GM19351 (cell line): Measurements from ENCODE around the gene GLIPR1L1.

Source experiments
- ATAC-seq: cut with Tn5 transposase; IDR thresholded peaks from one replicate; pipeline ENCODE4 v1.9.1; 2021; ENCODE audit warnings: mild to moderate bottlenecking, moderate library complexity; ENCODE audit not compliant: unreplicated experiment

The GLIPR1L1 gene

DNA sequence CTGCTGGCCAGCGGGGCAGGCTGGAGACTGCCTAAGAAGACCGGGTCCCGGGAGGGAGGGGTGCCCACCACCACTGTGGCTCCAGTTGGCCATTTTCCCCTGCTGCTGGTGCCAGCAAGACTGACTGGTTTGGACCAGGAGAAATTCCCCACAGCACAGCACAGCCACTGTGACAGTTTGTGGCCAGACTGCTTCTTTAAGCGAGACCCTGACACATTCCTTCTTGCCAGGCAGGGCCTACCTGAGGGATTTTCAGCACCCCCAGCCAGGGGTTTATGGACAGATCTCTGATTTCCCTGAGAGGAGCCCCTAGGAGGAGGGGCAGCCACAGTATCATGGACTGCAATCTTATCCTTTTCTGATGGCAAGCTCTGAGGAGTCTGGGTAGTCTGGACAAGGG, 15.5 kb downstream of the GLIPR1L1 start:
- no peak for ATAC-seq

DNA sequence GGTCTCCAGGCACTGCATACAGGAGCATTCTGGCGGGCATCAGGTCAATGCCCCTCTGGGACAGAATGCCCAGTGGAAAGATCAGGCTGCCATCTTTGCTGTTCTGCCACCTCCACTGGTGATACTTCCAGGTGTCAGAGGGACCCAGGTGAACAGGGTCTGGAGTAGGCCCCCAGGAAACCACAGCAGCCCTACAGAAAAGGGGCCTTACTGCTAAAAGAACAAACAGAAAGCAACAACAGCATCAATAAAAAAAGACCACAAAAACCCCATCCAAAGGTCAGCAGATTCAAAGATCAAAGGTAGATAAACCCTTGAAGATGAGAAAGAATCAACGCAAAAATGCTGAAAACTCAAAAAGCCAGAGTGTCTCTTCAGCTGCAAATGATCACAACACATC, 15.9 kb downstream of the GLIPR1L1 start:
- no peak for ATAC-seq

DNA sequence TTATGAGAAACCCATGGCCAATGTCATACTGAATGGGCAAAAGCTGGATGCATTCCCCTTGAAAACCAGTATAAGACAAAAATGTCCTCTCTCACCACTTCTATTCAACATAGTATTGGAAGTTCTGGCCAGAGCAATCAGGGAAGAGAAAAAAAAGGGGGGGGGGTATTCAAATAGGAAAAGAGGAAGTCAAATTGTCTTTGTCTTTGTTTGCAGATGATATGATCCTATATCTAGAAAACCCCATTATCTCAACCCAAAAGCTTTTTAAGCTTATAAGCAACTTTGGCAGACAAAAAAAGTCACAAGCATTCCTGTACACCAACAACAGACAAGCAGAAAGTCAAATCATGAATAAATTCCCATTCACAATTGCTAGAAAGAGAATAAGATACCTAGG, 19.5 kb downstream of the GLIPR1L1 start:
- ATAC-seq, result no peak

DNA sequence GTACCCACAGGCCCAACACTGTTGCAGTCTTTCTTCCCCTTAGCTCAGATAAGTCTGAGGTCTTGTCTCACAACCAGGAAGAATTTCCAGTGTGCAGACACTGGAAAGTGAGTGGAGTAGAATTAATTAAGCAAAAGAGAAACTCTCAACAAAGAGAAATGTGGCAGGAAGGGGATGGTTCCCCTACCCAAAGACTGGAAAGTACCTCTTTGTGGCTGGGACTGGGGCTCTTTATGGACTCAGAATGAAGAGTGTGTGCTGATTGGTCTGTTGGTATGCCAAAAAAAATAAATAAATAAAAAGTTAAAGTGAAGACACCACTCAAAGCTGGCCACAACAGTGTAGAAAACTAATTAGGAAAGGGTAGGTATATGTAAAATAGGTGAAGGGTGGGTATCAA, 26.4 kb downstream of the GLIPR1L1 start:
- ATAC-seq, result no peak

DNA sequence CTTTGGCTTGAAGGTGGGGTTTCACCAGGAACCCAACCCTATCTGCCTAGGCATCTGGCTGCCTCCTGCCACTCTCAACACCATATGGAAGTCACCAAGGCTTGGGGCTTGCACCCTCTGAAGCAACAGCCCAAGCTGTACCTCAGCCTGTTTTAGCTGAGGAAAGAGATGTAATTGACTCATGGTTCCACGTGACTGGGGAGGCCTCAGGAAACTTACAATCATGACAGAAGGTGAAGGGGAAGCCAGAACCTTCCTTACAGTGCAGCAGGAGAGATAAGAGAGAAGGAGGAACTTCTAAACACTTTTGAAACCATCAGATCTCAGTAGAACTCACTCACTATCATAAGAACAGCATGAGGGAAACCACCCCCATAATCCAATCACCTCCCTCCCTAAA, 26.9 kb downstream of the GLIPR1L1 start:
- ATAC-seq, result no peak

DNA sequence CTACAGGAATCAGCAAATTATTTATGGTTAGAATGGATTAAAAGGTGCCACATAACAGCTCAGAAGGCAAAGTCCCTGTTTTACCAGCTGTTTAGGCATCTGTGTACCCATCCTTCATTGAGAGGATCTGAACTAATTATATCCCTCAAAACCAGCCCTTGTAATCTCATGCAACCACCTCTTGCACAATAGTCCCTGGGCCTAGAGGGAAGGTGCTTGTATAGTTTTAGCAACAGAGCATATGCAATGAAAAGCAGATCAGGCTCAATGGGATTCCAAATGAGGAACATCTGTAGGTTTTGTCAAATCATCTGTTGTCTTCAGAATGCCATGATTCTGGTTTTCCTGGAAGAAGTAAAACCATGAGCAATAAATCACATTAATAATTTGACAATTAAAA, 30.4 kb downstream of the GLIPR1L1 start:
- no peak for ATAC-seq

DNA sequence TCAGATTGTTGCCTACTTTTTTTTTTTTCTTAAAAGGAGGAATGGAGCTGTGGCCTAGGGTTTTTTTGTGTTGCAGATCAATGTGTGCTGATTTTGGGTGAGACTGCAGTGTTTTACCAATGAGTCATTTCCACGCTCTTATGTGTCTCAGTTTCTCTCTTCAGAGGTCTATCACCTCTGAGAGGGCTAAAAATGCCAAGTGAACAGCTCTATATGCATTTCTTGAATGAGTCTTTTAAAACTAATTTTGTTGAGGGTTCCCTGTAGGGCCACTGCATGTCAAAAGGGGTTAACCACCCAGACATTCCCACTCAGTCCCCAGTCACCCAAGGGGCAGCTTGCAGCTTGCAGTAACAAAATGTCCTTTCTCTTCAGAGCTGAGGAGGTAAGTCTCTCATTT, 32.2 kb downstream of the GLIPR1L1 start:
- peak; percentile 70 for ATAC-seq

DNA sequence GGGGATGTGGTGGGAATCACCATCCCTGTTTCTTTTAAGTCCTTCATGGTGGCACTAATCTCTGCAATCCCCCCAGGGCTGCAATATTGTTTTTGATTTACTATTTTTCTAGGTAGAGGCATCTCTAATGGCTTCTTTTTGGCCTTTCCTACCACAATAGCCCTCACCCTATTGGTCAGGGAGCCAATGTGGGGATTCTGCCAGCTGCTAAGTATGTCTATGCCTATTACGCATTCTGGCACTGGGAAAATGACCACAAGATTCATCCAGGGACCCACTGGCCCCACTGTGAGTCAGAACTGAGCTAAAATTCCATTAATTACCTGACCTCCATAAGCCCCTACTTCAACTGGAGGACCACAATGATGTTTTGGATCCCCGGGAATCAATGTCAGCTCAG, 40.5 kb downstream of the GLIPR1L1 start:
- no peak for ATAC-seq

DNA sequence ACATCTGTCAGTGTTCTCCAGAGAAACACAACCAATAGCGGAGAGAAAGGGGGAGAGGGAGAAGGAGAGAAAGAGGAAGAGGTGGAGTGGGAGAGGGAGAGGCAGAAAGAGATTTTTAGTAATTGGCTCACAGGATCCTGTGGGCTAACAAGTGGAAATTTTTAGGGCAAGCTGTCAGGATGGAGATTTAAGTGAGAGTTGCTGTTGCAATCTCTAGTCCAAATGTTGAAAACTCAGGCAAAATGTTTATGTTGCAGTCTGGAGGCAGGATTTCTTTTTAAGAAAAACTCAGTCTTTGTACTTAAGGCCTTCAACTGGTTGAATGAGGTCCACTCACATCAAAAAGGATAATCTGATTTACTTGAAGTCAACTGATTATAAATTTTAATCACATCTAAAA, 43.9 kb downstream of the GLIPR1L1 start:
- no peak for ATAC-seq

DNA sequence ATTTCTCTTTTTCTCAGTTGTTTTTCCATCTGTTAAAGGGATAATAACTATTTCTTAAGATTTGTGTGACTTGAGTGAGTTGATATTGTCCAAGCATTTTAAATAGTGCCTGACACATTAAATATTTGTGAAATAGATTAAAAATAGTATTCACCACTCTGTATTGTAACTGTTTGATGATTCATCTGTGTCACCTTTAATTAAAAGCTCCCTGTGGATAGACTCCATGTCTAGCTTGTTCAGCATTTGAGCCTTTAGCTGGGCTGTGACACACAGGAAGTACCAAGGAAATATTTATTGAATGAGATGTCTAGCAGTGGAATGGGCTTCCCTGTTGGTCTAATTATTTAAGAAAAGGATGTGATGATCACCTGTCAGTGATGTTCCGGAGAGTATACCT, 54.6 kb downstream of the GLIPR1L1 start:
- no peak for ATAC-seq

DNA sequence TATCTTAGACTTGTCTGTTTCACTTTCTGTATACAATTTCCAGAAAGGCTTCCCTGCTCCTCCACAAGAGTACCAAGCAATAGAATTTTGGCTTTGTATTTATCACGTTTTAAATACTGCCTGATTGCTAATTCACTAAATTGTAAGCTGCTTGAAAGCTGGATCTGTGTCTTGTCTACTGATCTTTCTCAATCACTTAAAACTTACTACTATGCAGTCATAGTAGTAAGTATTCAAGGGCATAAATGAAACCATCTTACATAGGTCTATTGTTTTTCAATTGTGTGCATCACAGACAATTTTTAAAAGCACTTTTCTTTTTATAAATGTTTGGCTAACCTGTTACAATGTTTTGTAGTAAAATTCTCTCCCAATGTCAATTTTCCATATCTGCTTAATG, 55.2 kb downstream of the GLIPR1L1 start:
- no peak for ATAC-seq

DNA sequence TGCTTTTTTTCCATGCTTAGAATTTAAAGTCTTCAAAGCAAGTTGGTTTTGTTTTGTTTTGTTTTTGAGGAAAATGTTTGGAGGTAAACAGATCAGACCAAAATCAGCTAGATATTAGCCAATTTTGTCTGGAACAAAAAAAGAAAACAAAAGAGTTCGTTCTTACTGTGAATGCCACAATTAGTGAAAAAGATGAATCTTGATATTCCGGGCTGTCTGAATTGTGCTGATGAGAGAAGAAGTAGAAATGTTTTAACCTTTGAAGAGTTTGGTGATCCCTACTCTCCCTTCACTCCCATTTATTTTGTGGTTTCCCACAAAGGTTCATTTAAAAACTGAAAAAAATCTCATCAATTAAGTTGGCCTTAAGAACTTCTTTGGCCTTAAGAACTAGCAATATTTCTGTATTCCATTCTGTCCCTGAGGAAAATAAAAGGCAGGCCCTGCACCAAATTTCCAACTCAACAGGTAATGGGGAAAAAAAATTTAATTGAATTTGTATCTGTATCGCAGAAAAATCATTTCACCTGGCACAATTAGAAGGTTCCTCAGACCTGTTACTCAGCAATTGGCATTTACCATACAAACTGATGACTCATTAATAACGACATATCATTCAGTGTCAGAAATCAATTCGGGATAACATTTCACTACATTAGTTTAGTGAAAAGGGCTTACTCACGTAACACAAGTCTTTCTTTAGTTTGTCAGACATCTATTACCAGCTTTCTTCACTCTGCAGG, 55.9 kb downstream of the GLIPR1L1 start:
- peak; percentile 7 for ATAC-seq

DNA sequence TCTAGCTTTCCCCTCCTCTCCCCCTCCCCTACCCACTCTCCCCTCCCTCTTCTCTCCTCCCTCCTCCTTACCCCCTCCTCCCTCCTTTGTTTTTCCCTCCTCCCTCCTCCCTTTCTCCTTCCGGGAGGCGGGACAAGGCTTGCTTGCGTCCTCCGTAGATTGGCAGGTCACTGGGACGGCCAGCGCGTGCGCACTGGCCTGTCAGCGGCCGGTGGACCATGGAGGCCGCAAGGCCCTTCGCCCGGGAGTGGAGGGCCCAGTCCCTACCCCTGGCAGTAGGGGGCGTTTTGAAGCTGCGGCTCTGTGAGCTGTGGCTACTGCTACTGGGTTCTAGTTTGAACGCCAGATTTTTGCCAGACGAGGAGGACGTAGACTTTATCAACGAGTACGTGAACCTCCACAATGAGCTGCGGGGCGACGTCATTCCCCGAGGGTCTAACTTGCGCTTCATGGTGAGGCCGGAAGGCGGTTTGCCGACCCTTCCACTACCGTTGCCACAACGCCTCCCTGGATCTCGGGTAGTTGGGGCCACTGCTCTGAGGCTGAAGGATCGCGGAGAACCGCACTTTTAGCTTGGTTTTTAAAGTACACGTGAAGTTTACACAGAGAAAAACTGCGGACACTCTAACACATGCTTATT, 56.5 kb downstream of the GLIPR1L1 start, which contains the start of gene GLIPR1L2:
Gene GLIPR1L2 (plus strand): TSS at position 191 of the 640 bp plus-strand sequence. CDS start 28 bp downstream, at position 219.
- ATAC-seq, result peak; percentile 92

DNA sequence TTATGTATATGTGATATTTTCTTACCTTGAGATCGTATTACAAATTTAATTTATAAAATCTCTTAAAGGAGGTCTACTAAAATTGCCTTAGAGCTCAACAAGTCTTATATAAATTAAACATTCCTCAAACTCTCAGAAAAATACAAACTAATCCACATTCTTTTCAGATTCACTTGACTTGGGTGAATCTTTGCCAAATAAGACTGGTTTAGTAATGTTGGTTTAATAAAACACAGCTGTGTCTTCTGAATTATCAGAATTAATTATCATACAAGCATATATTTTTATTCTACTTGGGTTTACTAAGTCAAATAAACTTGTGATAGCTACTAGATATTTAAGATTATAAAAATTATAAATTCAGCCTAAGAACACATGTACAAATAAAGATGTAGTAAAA, 69.8 kb downstream of the GLIPR1L1 start:
- ATAC-seq, result no peak

DNA sequence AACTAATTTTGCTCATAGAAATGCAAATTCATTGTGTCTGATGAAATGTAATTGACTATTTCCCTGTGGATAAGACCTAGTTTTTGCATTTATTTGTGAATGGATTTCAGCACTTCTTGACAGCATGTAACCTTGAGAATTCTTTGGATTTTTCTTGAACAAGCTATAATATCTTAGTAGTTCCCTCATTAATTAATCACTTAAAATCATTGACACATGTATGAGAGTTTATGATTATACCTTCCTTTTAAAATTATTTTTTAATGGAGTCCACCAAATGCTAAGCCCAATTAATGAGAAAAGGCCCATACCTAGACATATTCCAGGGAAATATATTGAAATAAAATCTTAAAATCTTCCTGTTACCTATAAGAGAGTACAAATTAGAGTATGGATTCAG, 73.2 kb downstream of the GLIPR1L1 start:
- no peak for ATAC-seq

DNA sequence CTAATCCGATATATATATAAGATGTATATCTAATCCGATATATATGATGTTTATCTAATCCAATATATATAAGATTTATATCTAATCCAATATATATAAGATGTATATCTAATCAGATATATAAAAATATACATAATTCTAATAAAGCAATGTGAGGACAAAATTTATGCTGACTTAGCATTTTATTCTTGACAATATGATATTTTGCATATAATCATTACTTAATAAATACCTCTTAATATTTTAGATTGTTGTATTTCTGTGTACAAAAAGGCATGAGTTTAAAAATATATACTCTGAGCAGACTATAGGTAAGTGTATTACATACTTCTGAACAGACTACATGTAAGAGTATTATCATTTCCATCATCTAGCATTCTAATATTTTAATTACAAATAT, 75.4 kb downstream of the GLIPR1L1 start:
- ATAC-seq, result no peak

DNA sequence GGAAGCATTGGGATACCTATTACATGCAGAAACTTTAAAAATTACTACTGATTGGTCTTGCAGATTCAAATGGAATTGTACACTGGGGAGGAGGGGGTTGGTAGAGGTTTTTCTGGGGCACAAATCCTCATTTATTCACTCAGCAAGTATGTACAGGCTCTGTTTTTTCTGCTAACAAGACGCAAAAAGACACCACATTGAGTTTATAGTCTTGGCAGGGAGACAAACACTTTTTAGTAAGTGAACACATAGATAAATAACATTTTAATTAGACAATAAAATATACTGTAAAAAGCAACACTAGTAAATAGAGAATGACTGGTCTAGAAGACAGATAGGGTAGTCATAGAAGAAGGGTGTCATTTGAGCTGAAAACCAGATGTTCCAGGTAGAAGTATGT, 80.2 kb downstream of the GLIPR1L1 start:
- no peak for ATAC-seq

DNA sequence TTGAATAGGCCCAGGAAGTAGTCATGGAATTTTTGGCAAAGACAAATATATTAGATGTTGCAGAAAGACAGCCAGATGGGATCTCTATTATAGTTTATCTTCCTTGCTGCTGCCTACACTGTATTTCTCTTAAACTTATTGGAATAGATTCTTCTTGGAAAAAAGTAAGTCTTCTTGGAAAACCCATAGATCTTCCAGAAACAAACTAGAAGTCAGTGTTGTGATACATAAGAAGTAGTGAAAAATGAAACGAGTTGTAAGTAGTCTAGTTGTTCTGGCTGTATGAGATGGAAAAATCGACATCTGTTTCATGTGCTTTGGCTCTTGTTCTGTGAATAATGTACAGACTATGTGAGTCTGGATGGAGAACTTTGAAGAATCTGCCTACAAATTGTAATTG, 85.4 kb downstream of the GLIPR1L1 start:
- no peak for ATAC-seq
